ENCODE data around the gene TM2D3. TPM values are rescaled to one million over a fixed set of nuclear protein-coding genes. Genes with fewer than 3 reads are reported as not detected.

The TM2D3 gene
- total RNA-seq, 4 donors from 2014 or later: 38.2 to 58.3 (median 50.7) TPM

GRCh38 chr15:101692801-101693598 is 40.8 kb upstream of the TM2D3 start:
- 79 to 91% methylated on average over 2 to 4 of the region's 4 CpGs for whole genome bisulfite sequencing, 2 donors (ENCODE audit: low coverage in 1 of 2)
- H3K27ac ChIP-seq: no peak overlapping the region
- no peaks in the 10 kb centered on the region for H3K4me1 ChIP-seq
- no peaks in the 10 kb centered on the region for H3K27me3 ChIP-seq
- no peak for TF ChIP-seq POLR2AphosphoS5 (IDR thresholded peaks at IDR 0.05)
- H3K36me3 ChIP-seq: peaks cover 0 to 93% of the 10 kb centered on the region in 2 donors
- H3K9me3 ChIP-seq: no peaks in the 10 kb centered on the region
- no peak overlapping the region for H3K4me3 ChIP-seq
- ATAC-seq: no peak

- no peak overlapping the region for H3K4me3 ChIP-seq
- no peak for ATAC-seq
- no peaks in the 10 kb centered on the region for H3K9me3 ChIP-seq
- no peaks in the 10 kb centered on the region for H3K4me1 ChIP-seq
- no peak overlapping the region for H3K27ac ChIP-seq
- H3K36me3 ChIP-seq: peaks cover 0 to 90% of the 10 kb centered on the region in 2 donors
- WGBS, 2 donors (ENCODE audit: low coverage in 1 of 2): 90 to 92% methylated on average over 6 of the region's 6 CpGs
- no peak for TF ChIP-seq CTCF (IDR thresholded peaks at IDR 0.05)
- no peak for TF ChIP-seq POLR2A (IDR thresholded peaks at IDR 0.05)
- TF ChIP-seq EP300 (IDR thresholded peaks at IDR 0.05): no peak
- no peak for TF ChIP-seq POLR2AphosphoS5 (IDR thresholded peaks at IDR 0.05)
- no peaks in the 10 kb centered on the region for H3K27me3 ChIP-seq
These were observed 37.7 kb upstream of the TM2D3 start for GRCh38 chr15:101689901-101690300.

- Histone ChIP-seq H3K27me3 (no peaks in the 10 kb centered on the region), H3K9me3 (no peaks in the 10 kb centered on the region), H3K36me3 (peaks cover 0 to 90% of the 10 kb centered on the region in 2 donors), H3K4me1 (no peaks in the 10 kb centered on the region), H3K27ac (no peak overlapping the region), H3K4me3 (no peak overlapping the region)
- TF ChIP-seq POLR2A (IDR thresholded peaks at IDR 0.05) (no peak), CTCF (IDR thresholded peaks at IDR 0.05) (no peak), EP300 (IDR thresholded peaks at IDR 0.05) (no peak), POLR2AphosphoS5 (IDR thresholded peaks at IDR 0.05) (no peak)
- no peak for ATAC-seq
- WGBS, 2 donors (ENCODE audit: low coverage in 1 of 2): 77 to 83% methylated on average over 2 of the region's 2 CpGs
These were observed 34.5 kb upstream of the TM2D3 start for GRCh38 chr15:101686718-101687117.

GRCh38 chr15:101684877-101685276 is 32.7 kb upstream of the TM2D3 start:
- WGBS, 2 donors (ENCODE audit: low coverage in 1 of 2): 63 to 68% methylated on average over 3 of the region's 3 CpGs
- H3K27ac ChIP-seq: no peak overlapping the region
- no peak for TF ChIP-seq POLR2AphosphoS5 (IDR thresholded peaks at IDR 0.05)
- TF ChIP-seq CTCF (IDR thresholded peaks at IDR 0.05): no peak
- TF ChIP-seq POLR2A (IDR thresholded peaks at IDR 0.05): no peak
- TF ChIP-seq EP300 (IDR thresholded peaks at IDR 0.05): no peak

GRCh38 chr15:101684384-101684783 is 32.2 kb upstream of the TM2D3 start:
- no peak for ATAC-seq
- no peaks in the 10 kb centered on the region for H3K9me3 ChIP-seq

More at GRCh38 chr15:101684877-101685276, 32.7 kb upstream of the TM2D3 start:
- Histone ChIP-seq H3K36me3 (peaks cover 0 to 94% of the 10 kb centered on the region in 2 donors), H3K4me3 (no peak overlapping the region), H3K27me3 (no peaks in the 10 kb centered on the region), H3K4me1 (no peaks in the 10 kb centered on the region), H3K9me3 (no peaks in the 10 kb centered on the region)
- no peak for ATAC-seq

More at GRCh38 chr15:101684384-101684783, 32.2 kb upstream of the TM2D3 start:
- TF ChIP-seq POLR2A (IDR thresholded peaks at IDR 0.05) (no peak), POLR2AphosphoS5 (IDR thresholded peaks at IDR 0.05) (peak; percentile 12), CTCF (IDR thresholded peaks at IDR 0.05) (no peak), EP300 (IDR thresholded peaks at IDR 0.05) (no peak)
- Histone ChIP-seq H3K36me3 (peaks cover 0 to 94% of the 10 kb centered on the region in 2 donors), H3K27ac (no peak overlapping the region), H3K27me3 (no peaks in the 10 kb centered on the region), H3K4me1 (no peaks in the 10 kb centered on the region), H3K4me3 (no peak overlapping the region)
- WGBS, 2 donors (ENCODE audit: low coverage in 1 of 2): 22 to 33% methylated on average over 1 of the region's 1 CpG

Data from gastroesophageal sphincter (tissue), 4 donors.